ENCODE data around the gene PERM1.
"Not testable (repeated sequence)": the region's sequence is repeated elsewhere in the genome, so short reads cannot be mapped to it uniquely, and the experiment has no call there.

The PERM1 gene

DNA sequence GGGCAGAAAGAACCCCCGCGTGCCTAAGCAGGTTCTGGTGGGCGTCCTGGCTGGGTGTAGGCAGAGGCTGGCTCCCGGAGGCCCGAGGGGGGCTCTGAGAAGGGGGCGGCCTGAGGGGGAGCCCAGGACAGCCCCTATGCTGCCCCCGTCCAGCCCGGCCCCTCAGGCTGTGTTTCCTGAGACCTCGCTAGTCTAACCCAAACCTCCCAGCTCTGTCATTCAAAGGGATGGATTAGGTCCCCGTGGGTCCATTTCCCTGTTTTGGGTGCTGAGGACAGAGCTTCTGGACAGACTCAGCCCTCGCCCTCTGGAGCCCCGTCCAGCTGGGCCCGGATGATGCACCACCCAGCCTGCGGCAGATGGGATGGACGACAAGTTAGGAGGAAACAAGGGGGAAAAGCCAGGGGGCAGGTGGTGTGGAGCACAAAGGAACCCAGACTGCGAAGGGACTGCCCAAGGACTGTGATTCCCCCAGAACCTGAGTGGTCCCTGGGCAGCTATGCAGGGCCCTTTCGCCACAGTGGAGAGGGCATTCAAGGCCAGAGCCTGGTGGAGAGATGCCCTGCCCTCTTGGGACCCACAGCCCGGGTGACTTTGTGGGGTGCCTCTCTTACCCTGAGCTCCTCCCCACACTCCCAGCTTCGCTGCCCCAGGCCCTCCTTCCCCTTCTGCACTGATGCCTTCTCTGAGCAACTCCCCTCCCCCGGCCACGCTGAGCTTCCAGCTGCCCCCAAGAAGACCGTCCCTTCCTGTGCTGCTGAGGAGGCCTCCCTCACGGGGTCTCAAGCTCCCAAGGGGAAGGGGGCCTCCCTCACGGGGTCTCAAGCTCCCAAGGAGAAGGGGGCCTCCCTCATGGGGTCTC, 15.2 kb upstream of the PERM1 start:
- no peak for DNase-seq

DNA sequence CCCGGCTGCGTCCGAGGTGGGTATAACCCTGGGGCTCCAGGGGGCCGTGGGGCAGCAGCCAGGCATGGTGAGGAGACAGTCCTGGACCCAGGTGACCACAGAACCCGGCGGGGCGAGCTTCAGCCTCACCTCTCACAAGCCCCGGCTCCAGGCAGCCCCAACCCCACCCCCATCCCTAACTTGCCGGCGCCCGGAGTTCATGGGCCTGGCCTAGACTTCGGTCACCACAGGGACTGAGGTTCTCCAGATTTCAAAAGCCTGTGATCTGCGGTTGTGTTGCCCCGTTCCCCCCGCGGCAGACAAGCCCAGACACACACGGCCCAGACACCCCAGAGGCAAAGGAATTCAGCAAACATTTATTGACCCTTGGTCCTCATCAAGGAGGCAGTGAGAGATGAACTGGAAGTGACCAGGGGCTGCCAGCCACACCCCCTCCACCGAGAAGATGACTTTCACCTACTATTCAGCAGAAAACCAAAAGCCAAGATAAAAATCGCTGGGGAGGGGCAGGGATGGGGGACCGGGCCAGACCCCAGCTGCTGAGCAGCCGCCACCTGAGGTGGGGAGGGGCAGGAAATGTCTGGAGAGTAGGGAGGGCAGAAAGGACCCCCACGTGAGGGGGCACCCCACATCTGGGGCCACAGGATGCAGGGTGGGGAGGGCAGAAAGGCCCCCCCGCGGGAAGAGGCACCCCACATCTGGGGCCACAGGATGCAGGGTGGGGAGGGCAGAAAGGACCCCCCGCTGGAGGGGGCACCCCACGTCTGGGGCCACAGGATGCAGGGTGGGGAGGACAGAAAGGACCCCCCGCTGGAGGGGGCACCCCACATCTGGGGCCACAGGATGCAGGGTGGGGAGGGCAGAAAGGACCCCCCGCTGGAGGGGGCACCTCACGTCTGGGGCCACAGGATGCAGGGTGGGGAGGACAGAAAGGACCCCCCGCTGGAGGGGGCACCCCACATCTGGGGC, 14.1 kb upstream of the PERM1 start:
- DNase-seq: no peak

DNA sequence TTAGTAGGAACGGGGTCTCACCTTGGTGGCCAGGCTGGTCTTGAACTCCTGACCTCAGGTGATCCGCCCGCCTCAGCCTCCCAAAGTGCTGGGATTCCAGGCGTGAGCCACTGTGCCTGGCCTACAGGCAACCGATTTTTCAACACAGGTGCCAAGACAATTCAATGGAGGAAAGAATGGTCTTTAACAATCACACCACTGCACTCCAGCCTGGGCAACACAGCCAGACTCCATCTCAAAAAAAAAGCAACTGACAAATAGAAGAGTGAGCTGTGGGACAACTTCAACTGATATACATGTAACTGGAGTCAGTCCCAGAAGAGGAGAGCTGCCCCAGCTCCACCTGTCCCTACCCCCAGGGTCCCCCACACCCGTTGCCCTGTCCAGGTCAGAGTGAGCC, 12.7 kb upstream of the PERM1 start:
- DNase-seq: not testable (repeated sequence)

DNA sequence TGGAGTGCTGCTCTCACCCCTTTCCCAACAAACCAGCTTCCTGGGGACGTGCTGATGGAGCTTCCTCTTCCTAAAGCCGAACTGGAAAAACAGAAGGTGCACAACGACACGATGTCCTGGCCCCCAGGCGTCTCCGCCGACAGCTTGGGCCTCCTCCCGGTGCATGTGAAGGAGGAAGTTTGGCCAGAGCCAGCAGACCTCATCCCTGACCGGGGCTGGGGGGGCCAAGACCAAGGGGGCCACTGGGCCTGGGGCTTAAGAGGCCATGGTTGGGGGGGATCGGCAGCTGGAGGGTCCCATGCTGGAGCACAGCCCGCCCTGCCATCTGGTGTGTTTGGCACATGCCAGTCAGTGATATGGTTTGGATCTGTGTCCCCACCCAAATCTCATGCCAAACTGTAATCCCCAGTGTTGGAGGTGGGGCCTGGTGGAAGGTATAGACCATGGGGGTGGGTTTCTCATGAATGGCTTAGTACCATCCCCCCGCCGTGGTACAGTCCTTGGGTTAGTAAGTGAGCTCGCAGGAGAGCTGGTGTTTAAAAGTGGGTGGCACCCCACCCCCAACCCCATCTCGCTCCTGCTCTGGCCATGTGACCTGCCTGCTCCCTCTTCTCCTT, 11.6 kb upstream of the PERM1 start:
- DNase-seq: no peak

DNA sequence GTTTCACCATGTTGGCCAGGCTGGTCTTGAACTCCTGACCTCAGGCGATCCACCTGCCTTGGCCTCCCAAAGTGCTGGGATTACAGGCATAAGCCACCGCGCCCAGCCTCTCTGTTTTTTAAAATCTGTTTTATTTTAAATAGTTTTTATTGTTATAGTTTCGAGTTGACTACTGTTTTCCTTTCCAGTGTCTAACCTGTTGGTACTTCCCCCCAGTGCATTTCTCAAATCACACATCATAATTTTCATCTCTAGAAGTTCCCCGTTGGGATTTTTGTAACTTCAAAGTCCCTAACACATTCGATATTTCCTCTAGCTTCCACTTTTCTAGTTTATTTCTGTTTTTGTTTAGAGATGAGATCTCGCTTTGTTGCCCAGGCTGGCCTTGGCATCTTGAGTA, 10.5 kb upstream of the PERM1 start:
- no peak for DNase-seq

DNA sequence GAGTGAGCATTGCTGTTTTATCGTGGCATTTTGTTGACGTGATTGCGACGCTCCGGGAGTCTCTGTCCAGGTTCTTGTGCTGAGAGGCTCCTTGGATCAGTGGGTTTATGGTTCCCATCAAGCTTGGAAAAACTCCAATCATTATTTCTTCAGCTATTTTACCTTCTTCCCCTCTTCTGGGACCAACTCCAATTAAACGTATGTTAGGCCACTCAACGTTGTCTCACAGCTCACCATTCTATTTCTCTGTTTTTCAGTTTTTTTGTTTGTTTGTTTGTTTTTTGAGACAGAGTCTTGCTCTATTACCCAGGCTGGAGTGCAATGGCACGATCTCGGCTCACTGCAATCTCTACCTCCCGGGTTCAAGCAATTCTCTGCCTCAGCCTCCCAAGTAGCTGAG, 10.0 kb upstream of the PERM1 start:
- DNase-seq: no peak

DNA sequence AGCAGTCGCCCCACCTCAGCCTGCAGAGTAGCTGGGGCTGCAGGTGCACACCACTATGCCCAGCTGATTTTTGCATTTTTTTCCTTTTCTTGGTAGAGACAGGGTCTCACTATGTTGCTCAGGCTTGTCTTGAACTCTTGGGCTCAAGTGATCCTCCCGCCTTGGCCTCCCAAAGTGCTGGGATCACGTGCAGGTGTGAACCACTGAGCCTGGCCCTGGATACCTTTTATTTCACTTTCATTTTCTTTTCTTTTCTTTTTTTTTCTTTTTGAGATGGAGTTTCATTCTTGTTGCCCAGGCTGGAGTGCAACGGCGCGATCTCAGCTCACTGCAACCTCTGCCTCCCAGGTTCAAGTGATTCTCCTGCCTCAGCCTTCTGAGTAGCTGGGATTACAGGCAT, 9.4 kb upstream of the PERM1 start:
- not testable (repeated sequence) for DNase-seq

DNA sequence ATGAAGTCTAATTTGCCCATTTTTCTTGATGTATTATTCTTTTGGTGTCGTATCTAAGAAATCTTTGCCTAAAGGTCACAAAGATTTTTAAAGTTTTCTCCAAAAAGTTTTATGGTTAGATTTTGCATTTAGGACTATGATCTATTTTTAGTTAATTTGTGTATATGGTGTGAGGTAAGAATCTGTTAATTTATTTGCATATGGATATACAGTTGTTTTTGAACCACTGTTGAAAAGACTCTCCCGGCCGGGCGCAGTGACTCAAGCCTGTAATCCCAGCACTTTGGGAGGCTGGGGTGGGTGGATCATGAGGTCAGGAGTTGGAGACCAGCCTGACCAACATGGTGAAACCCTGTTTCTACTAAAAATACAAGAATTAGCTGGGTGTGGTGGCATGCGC, 6.2 kb upstream of the PERM1 start:
- not testable (repeated sequence) for DNase-seq

DNA sequence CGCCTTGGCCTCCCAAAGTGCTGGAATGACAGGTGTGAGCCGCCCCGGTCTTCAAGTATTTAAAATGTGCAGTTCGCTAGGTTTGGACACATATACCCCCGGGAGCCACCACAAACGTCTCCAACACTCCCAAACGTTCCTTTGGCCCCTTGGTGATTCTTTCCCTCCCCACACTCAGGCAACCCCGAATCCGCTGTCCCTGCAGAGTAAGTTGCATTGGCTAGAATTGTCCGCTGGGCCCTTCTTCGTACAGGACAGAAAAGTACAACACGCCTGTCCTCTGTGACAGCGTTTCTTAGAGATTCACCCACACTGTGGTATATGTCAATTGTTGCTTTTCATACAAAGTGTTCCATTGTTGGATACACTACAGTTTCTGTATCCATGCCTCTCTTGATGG, 3.2 kb upstream of the PERM1 start:
- DNase-seq: no peak

DNA sequence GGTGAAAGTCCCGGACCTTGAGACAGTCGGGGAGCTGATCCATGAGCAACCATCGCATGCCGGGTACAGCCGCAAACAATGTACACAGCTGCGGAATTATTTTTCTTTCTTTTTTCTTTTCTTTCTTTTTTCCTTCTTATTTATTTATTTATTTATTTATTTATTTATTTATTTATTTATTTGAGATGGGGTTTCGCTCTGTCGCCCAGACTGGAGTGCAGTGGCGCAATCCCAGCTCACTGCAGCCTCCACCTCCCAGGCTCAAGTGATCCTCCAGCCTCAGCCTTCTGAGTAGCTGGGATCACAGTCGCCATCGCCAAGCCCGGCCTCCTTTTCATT, 2.6 kb upstream of the PERM1 start:
- DNase-seq: no peak

DNA sequence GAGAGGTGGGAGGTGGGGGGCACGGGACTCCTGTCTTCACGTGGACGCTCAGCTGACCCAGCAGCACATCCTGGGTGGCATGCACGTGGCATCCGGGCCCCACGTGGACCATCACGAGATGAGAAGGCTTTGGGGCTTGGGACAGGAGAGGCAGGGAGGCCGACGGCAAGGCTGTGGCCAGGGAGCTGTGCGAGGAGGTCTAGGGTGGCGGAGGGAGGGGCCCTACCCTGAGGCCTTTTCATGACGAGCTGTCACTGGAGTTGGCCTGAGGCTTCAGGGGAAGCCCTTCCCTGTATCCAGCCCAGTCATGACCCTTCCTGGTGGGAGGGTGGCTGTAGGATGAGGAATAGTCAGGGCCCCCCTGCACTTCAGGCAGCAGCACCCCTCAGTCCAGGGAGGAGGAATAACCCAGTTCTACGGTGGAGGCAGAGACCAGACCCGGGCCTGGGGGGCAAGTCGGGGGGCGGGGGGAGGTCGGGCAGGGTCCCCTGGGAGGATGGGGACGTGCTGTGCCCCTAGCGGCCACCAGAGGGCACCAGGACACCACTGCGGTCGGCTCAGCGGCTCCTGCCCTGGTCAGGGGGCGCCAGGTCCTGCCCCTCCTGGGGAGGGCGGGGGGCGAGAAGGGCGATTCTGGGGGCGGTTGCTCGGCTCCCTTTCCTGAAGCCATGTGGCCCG, 2.0 kb upstream of the PERM1 start:
- DNase-seq: peak; percentile 20

DNA sequence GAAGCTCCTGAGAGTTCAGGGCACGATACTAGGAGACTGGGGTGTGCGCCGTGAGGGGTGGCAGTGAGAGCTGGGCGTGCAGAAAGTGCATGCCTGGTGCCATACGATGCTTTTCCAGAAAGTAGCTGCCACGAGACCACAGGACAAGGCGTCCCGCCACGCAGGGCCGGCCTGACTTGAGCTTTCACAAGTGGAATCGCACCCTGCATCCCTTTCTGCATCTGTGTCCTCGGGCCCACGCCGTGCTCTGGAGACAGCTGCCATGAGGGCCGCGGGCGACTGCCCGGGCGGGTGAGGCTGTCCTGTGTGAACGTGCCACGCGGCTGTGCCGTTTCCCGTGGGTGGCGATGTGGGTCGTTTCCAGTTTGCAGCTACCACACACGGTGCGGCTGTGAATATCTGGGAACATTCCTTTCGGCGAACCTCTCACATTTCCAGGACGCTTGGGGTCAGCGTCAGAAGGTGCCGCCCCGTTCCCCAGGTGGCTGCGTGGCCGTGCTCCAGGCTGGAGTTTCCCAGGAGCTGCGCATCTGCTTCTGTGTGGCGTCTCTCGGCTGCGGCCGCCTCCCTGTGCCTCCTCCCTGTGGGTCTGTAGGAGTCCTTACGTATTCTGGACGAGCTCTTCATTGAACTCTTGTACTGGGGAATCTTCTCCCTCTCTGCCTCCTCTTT, 1.0 kb upstream of the PERM1 start:
- DNase-seq: no peak

DNA sequence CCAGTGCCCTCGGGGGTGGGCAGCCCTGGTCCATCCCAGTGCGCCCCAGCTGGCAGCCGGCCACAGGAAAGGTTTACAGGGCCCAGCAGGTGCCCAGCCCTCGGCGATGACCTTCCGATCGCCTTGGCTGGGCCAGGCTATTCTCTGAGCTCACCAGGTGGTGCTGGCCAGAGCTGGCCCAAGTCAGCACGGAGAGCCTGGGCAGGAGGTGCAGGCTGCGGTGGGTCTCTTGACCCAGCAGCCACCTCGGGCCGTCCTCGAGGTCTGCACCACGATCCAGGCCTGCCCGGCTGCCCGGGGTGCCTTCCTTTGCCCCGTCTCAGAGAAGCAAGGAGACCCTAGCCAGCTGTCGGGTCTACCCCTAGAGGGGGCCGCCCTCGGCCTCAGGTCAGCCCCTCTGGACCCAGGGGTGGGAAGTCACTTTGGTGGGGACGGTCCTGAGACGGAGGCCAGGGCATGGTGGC, 370 bp downstream of the PERM1 start:
- no peak for DNase-seq

DNA sequence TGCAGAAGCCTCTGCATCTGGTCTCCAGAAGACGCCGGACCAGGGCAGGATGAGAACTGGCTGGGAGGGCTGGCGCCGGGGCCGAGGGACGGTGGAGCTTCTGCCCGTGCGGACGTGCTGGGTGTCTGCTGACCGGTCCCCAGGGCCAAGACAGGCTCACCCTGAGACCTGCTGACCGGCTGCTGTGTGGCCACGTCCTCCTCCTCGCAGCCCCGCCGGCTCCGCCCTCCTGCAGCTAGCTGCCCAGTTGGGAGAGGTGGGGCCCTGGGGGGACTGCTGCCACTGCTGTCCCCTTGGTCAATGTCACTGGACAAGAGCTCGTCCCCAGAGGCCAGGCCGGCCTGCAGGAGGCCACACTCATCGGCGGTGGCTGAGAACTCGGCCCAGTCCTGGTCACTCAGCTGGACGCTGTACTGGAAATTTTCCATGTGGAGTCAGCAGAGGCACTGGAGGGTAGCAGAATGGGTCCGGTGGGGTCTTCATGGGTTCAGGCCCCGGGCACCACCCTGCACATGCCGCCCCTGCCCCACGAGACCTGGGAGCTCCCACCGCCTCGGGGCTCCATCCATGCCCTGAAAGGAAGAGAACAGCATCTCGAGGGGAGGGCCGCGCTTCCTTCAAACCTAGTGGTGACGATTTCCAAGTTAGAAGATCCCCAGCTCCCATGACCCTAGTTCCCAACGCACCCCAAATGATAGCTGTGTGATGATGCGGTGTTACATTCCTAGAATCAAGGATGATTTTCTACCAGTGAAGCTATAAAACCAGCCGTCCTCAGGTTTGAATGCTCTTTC, 1.1 kb downstream of the PERM1 start:
- no peak for DNase-seq

DNA sequence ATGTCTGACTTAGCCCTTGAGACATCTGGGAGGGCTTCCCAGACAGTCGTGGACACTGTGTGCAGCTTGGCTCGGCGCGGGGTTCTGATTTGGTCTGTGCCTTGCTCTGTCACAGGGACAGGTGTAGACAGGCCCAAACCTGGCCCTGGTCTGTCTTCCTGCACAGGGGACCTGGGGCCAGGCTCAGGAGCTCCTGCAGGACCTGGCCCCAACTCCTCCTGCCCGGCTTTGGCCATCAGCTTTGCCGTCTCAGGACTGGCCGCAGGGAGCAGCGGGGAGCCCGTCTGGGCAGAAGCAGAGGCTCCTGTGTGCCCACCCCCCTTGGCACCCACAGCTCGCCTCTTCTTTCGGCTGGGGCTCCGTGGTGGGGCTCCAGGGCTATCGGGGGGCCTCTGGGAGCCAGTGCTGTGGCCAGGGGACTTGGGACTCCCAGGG, 1.7 kb downstream of the PERM1 start:
- no peak for DNase-seq

DNA sequence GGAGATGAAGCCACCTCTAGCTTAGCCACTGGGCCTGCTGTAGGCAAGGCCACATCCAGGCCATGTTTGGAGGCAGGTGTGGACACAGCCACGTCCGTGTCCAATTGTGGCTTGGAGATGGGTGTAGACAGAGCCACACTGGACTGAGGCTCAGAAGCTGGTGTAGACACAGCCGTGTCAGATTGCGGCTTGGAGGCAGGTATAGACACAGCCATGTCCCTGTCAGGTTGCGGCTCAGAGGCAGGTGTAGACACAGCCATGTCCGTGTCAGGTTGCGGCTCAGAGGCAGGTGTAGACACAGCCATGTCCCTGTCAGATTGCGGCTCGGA, 2.2 kb downstream of the PERM1 start:
- no peak for DNase-seq

DNA sequence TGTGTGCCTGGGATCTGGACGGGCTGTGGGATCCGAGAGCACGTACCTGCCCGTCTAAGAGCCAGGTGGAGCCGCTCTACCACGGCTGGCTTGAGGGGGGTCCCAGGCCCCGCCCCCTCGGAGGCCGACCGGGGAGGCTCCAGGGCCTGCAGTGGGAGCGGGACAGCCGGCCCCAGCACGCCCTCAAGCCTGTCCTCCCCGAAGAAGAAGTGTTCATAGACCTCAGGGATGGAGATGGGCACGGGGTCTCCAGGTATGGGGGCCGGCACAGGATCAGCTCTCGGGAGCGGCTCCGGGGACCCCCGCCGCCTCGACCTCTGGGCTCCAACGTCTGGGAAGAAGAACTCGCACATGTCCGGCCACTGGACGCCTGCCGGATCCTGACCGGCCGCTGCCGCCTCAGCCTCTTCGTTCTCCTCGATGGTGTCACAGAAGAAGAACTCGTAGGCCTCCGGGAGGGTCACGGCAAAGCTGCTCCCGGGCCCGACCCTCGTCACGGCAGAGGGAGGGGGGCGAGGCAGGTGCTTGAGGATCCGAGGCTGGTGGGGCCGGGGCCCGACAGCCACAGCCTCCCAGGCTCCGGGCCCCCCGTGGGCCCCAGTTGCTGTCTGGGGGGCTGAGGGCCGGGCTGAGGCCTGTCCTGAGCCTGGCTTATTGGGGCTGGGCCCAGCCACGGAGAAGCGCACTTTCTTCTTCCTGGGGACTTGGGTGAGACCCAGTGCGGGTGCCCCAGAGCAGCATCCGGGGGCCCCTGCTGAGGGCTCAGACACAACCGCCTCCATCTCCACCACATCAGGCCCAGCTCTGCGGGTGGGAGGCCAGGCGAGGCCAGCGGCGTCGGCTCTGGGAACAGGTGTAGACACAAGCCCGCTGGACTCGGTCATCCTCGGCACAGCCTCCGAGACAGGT, 2.8 kb downstream of the PERM1 start:
- DNase-seq: no peak

DNA sequence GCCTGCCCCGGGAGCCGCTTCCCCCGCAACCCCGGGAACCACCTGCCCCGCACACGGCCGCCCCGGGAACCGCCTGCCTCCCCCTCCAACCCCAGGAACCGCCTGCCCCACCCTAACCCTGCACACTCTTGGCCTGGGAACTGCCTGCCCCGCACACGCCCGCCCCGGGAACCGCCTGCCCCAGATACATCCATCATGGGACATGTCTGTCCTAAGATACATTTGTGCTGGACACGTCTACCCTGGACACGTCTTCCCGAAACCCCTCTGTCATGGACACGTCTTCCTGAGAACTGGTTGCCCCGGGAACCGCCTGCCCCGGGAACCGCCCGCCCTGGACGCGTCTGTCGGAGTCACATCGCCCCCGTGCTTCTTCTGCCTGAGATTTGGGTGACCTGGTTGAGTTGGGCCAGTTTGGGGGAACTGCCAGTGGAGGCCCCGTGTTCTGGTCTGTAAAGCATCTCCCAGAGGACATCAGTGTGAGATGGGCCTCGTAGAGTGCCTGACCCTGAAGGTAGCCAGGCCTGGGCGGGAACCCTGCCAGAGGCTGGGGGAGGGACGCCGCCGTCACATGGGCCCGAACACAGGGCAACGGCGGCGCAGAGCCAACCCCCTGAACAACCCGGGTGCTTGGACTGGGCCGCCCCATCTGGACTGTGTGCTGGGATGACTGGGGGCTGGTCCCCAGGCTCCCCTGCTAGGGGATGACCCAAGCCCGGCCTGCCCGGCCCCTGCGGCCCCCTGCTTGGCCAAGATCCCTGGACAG, 3.6 kb downstream of the PERM1 start:
- no peak for DNase-seq

DNA sequence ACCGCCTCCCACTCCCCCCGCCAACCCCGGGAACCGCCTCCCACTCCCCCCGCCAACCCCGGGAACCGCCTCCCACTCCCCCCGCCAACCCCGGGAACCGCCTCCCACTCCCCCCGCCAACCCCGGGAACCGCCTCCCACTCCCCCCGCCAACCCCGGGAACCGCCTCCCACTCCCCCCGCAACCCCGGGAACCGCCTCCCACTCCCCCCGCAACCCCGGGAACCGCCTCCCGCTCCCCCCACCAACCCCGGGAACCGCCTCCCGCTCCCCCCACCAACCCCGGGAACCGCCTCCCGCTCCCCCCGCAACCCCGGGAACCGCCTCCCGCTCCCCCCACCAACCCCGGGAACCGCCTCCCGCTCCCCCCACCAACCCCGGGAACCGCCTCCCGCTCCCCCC, 5.1 kb downstream of the PERM1 start:
- DNase-seq: not testable (repeated sequence)
